Astrocyte (in vitro differentiated cells and primary cell): ENCODE data around the gene RARRES1.

Experiments used
- CTCF ChIP-seq: IDR thresholded peaks from 2 replicates; pipeline ENCODE4 v1.5.1; 2011; ENCODE audit warnings: low read depth, mild to moderate bottlenecking, inconsistent platforms, low read length, moderate library complexity; ENCODE audit not compliant: insufficient read depth
- EZH2 ChIP-seq: IDR thresholded peaks from 2 replicates; pipeline ENCODE4 v1.6.1; 2012; ENCODE audit warnings: mild to moderate bottlenecking, low read length, inconsistent platforms; ENCODE audit not compliant: insufficient read depth

GRCh38 chr3:158781191-158781590, 48.9 kb upstream of the RARRES1 start:
- TF ChIP-seq CTCF (no peak), EZH2 (no peak)
